Parathyroid adenoma (tissue), 2 donors: ENCODE data around the gene ATAD2B.
A peak's percentile ranks its signal among the peaks of the same experiment; 100 is the strongest.
"Not testable (repeated sequence)": the region's sequence is repeated elsewhere in the genome, so short reads cannot be mapped to it uniquely, and the experiment has no call there.

Experiments
- H2AFZ ChIP-seq: fragments of 300-600 bp; sonication (generic); one replicate; pipeline ENCODE4 v1.7.0; 2017; ENCODE audit warnings: antibody characterized with exemption, mild to moderate bottlenecking
- H3K27ac ChIP-seq: fragments of 300-600 bp; sonication (generic); one replicate; pipeline ENCODE4 v1.7.0; 2017
- H3K27me3 ChIP-seq: fragments of 300-600 bp; sonication (generic); one replicate; pipeline ENCODE4 v1.7.0; 2017; ENCODE audit warnings: low read length; ENCODE audit not compliant: control insufficient read depth, insufficient read depth
- H3K36me3 ChIP-seq: fragments of 300-600 bp; sonication (generic); one replicate; pipeline ENCODE4 v1.7.0; 2017; ENCODE audit warnings: low read length; ENCODE audit not compliant: control insufficient read depth, insufficient read depth
- H3K4me1 ChIP-seq: fragments of 300-600 bp; sonication (generic); one replicate; pipeline ENCODE4 v1.7.0; 2017; ENCODE audit warnings: control low read depth
- H3K4me2 ChIP-seq: fragments of 300-600 bp; sonication (generic); one replicate; pipeline ENCODE4 v1.7.0; 2017; ENCODE audit warnings: low read length
- H3K4me3 ChIP-seq: fragments of 300-600 bp; sonication (generic); one replicate; pipeline ENCODE4 v1.7.0; 2017; ENCODE audit warnings: low read depth, low read length
- H3K79me2 ChIP-seq: fragments of 300-600 bp; sonication (generic); one replicate; pipeline ENCODE4 v1.7.0; 2017; ENCODE audit warnings: control low read depth
- H3K9ac ChIP-seq: fragments of 300-600 bp; sonication (generic); one replicate; pipeline ENCODE4 v1.7.0; 2017; ENCODE audit warnings: mild to moderate bottlenecking
- H3K9me3 ChIP-seq: fragments of 300-600 bp; sonication (generic); one replicate; pipeline ENCODE4 v1.7.0; 2017; ENCODE audit warnings: low read length; ENCODE audit not compliant: control insufficient read depth
- CTCF ChIP-seq: fragments of 300-600 bp; sonication (generic); IDR thresholded peaks from one replicate; pipeline ENCODE4 v1.7.0; 2017; ENCODE audit warnings: antibody characterized with exemption, mild to moderate bottlenecking
- donor health status: primary hyperparathyroidism.

The ATAD2B gene

GRCh38 chr2:23926750-23927571, at the start of gene ATAD2B:
Gene ATAD2B (minus strand): TSS chr2:23927123. CDS start chr2:23926770, 353 bp downstream.
- Histone ChIP-seq H3K4me2 (peak within 1 kb of the TSS; percentile 82), H3K9me3 (no peaks in the 10 kb centered on the region), H3K27me3 (no peaks in the 10 kb centered on the region), H2AFZ (peak within 1 kb of the TSS; percentile 99), H3K4me1 (peaks cover 3% of the 10 kb centered on the region), H3K4me3 (peak within 1 kb of the TSS; percentile 82), H3K79me2 (peaks cover 23% of the 10 kb centered on the region), H3K36me3 (no peaks in the 10 kb centered on the region), H3K9ac (peak within 1 kb of the TSS; percentile 79), H3K27ac (peak within 1 kb of the TSS; percentile 93)
- peak; percentile 96 for TF ChIP-seq CTCF

GRCh38 chr2:23967846-23968245, 40.9 kb upstream of the ATAD2B start:
- Histone ChIP-seq H3K36me3 (no peaks in the 10 kb centered on the region), H3K4me2 (no peak overlapping the region), H3K9me3 (no peaks in the 10 kb centered on the region), H3K27ac (no peak overlapping the region), H3K4me3 (no peak overlapping the region), H3K79me2 (peaks cover 8% of the 10 kb centered on the region), H3K4me1 (no peaks in the 10 kb centered on the region), H3K9ac (no peak overlapping the region), H3K27me3 (no peaks in the 10 kb centered on the region), H2AFZ (no peak overlapping the region)
- no peak for TF ChIP-seq CTCF

GRCh38 chr2:23954325-23955014, 27.5 kb upstream of the ATAD2B start:
- Histone ChIP-seq H3K4me1 (no peaks in the 10 kb centered on the region), H3K9ac (no peak overlapping the region), H3K27me3 (no peaks in the 10 kb centered on the region), H3K27ac (no peak overlapping the region), H3K4me2 (no peak overlapping the region), H3K36me3 (no peaks in the 10 kb centered on the region), H2AFZ (no peak overlapping the region), H3K79me2 (peaks cover 17% of the 10 kb centered on the region), H3K9me3 (no peaks in the 10 kb centered on the region), H3K4me3 (no peak overlapping the region)
- TF ChIP-seq CTCF: no peak

- H3K4me2 ChIP-seq: no peak overlapping the region
- no peak overlapping the region for H3K27ac ChIP-seq
- H3K4me1 ChIP-seq: no peaks in the 10 kb centered on the region
- no peak for TF ChIP-seq CTCF
- no peak overlapping the region for H3K9ac ChIP-seq
- H3K27me3 ChIP-seq: no peaks in the 10 kb centered on the region
- H3K4me3 ChIP-seq: no peak overlapping the region
- H3K79me2 ChIP-seq: peaks cover 21% of the 10 kb centered on the region
- H2AFZ ChIP-seq: no peak overlapping the region
- H3K9me3 ChIP-seq: no peaks in the 10 kb centered on the region
- no peaks in the 10 kb centered on the region for H3K36me3 ChIP-seq
These were observed 26.7 kb upstream of the ATAD2B start for GRCh38 chr2:23953625-23954024.

- not testable (repeated sequence) for H3K27me3 ChIP-seq, H3K36me3 ChIP-seq, H2AFZ ChIP-seq, H3K9me3 ChIP-seq, H3K27ac ChIP-seq, H3K4me2 ChIP-seq, H3K4me3 ChIP-seq, H3K4me1 ChIP-seq, H3K9ac ChIP-seq
- H3K79me2 ChIP-seq: peaks cover 21% of the 10 kb centered on the region
These were observed 25.6 kb upstream of the ATAD2B start for GRCh38 chr2:23952558-23952957.
